IMR-90 (cell line): ENCODE results near the gene ITGAE. TPM values are rescaled to one million over a fixed set of nuclear protein-coding genes. Genes with fewer than 3 reads are reported as not detected.

Experiments
- ATAC-seq: fragments of 200-7000 bp; cut with Tn5 transposase; 2 replicates; pipeline ENCODE4 v1.9.1; 2020; ENCODE audit warnings: low read depth, mild to moderate bottlenecking, moderate library complexity
- BruUV-seq: library from RNA; stranded (reverse); fragments of 400-500 nt; replicated peaks from 2 replicates; lab custom pipeline; 2021; lab: Mats Ljungman, UMichigan
- CTCF ChIA-PET: fragments of 300-600 bp; formaldehyde crosslinking; extraction: SDS; loops from one replicate; lab custom pipeline; 2021; ENCODE audit warnings: antibody characterized with exemption; lab: Yijun Ruan, JAX
- POLR2A ChIA-PET: fragments of 300-600 bp; sonication (Branson Sonifier 250); formaldehyde crosslinking; loops from one replicate; lab custom pipeline; 2022; ENCODE audit warnings: antibody characterized with exemption; ENCODE audit not compliant: unreplicated experiment; lab: Charles Lee
- DNase-seq: peaks from one replicate; pipeline ENCODE4 v3.0.0; 2013
- H2AFZ ChIP-seq: replicated peaks from 2 replicates; pipeline ENCODE3; 2013; ENCODE audit warnings: low read length, mild to moderate bottlenecking; ENCODE audit not compliant: poor library complexity
- H2AK5ac ChIP-seq: 2 replicates; pipeline ENCODE4 v1.6.1; 2013; ENCODE audit warnings: low read depth, low read length, inconsistent platforms
- H2AK9ac ChIP-seq: replicated peaks from 2 replicates; pipeline ENCODE3; 2013; ENCODE audit warnings: mild to moderate bottlenecking, low read depth, low read length, moderate library complexity; ENCODE audit not compliant: poor library complexity
- H2BK120ac ChIP-seq: 2 replicates; pipeline ENCODE4 v1.6.1; 2013; ENCODE audit warnings: low read depth, low read length, inconsistent platforms
- H2BK15ac ChIP-seq: 3 replicates; pipeline ENCODE4 v1.6.1; 2013; ENCODE audit warnings: low read depth, low read length, inconsistent platforms
- H2BK20ac ChIP-seq: 2 replicates; pipeline ENCODE4 v1.6.1; 2013; ENCODE audit warnings: low read depth, mild to moderate bottlenecking, inconsistent platforms, low read length, moderate library complexity
- H2BK5ac ChIP-seq: 2 replicates; pipeline ENCODE4 v1.6.1; 2013; ENCODE audit warnings: mild to moderate bottlenecking, low read depth, low read length, inconsistent platforms; ENCODE audit not compliant: poor library complexity, severe bottlenecking
- H3K14ac ChIP-seq: replicated peaks from 2 replicates; pipeline ENCODE4 v1.6.1; 2013; ENCODE audit warnings: low read depth, low read length, inconsistent platforms
- H3K18ac ChIP-seq: 2 replicates; pipeline ENCODE4 v1.6.1; 2013; ENCODE audit warnings: low read depth, low read length, control low read depth
- H3K23ac ChIP-seq: 2 replicates; pipeline ENCODE4 v1.6.1; 2013; ENCODE audit warnings: low read depth, low read length, inconsistent platforms
- H3K27ac ChIP-seq: 2 replicates; pipeline ENCODE4 v1.5.1; 2013; ENCODE audit warnings: mild to moderate bottlenecking, control low read depth, low read length; ENCODE audit not compliant: insufficient read depth
- H3K27me3 ChIP-seq: 2 replicates; pipeline ENCODE4 v1.6.1; 2013; ENCODE audit warnings: low read length; ENCODE audit not compliant: control insufficient read depth, insufficient read depth
- H3K36me3 ChIP-seq: 2 replicates; pipeline ENCODE4 v1.6.1; 2013; ENCODE audit warnings: low read length, mixed read lengths; ENCODE audit not compliant: control insufficient read depth, insufficient read depth
- H3K4ac ChIP-seq: 2 replicates; pipeline ENCODE4 v1.6.1; 2013; ENCODE audit warnings: low read depth, low read length, inconsistent platforms
- H3K4me1 ChIP-seq: 2 replicates; pipeline ENCODE4 v1.6.1; 2013; ENCODE audit warnings: low read length, mixed read lengths; ENCODE audit not compliant: control insufficient read depth, insufficient read depth
- H3K4me2 ChIP-seq: 2 replicates; pipeline ENCODE4 v1.6.1; 2013; ENCODE audit warnings: low read depth, mild to moderate bottlenecking, control low read depth, low read length, moderate library complexity
- H3K4me3 ChIP-seq: 2 replicates; pipeline ENCODE4 v1.5.1; 2013; ENCODE audit warnings: low read depth, mild to moderate bottlenecking, control low read depth, low read length, moderate library complexity; ENCODE audit not compliant: insufficient read depth
- H3K56ac ChIP-seq: 2 replicates; pipeline ENCODE4 v1.6.1; 2013; ENCODE audit warnings: low read length, inconsistent platforms; ENCODE audit not compliant: insufficient read depth; ENCODE audit errors: extremely low read depth
- H3K79me1 ChIP-seq, 2 experiments: 2 replicates each; pipeline ENCODE4 v1.6.1; 2013; ENCODE audit warnings: low read length in 2 of 2, inconsistent platforms in 1 of 2, low read depth in 1 of 2
- H3K9ac ChIP-seq: 2 replicates; pipeline ENCODE4 v1.6.1; 2013; ENCODE audit warnings: low read depth, low read length, control low read depth
- H3K9me1 ChIP-seq: 2 replicates; pipeline ENCODE4 v1.6.1; 2013; ENCODE audit warnings: low read length, inconsistent platforms; ENCODE audit not compliant: insufficient read depth
- H3K9me3 ChIP-seq: 2 replicates; pipeline ENCODE4 v1.6.1; 2013; ENCODE audit warnings: low read length; ENCODE audit not compliant: control insufficient read depth, insufficient read depth
- H4K20me1 ChIP-seq: 2 replicates; pipeline ENCODE4 v1.6.1; 2013; ENCODE audit warnings: low read length, inconsistent platforms; ENCODE audit not compliant: insufficient read depth
- H4K5ac ChIP-seq: 2 replicates; pipeline ENCODE4 v1.6.1; 2013; ENCODE audit warnings: mild to moderate bottlenecking, low read depth, low read length, control low read depth
- H4K8ac ChIP-seq, 2 experiments: 2 replicates each; pipeline ENCODE4 v1.6.1; 2013; ENCODE audit warnings: low read depth in 2 of 2, low read length in 2 of 2, control low read depth in 1 of 2, inconsistent platforms in 1 of 2
- H4K91ac ChIP-seq: 2 replicates; pipeline ENCODE4 v1.6.1; 2013; ENCODE audit warnings: low read depth, low read length, inconsistent platforms; ENCODE audit not compliant: insufficient read depth
- MAZ ChIP-seq: IDR thresholded peaks from 2 replicates; pipeline ENCODE4 v1.6.1; 2012; ENCODE audit warnings: low read depth, mild to moderate bottlenecking, low read length, improper control_type of control experiment, moderate library complexity, borderline replicate concordance
- MXI1 ChIP-seq: IDR thresholded peaks from 2 replicates; pipeline ENCODE4 v1.6.1; 2012; ENCODE audit warnings: low read depth, mild to moderate bottlenecking, low read length, moderate library complexity, borderline replicate concordance
- NFE2L2 ChIP-seq: fragments of 150-350 bp; IDR thresholded peaks from 2 replicates; pipeline ENCODE4 v1.6.1; 2016; ENCODE audit warnings: low read depth, mild to moderate bottlenecking, low read length
- RAD21 ChIP-seq: IDR thresholded peaks from 2 replicates; pipeline ENCODE4 v1.6.1; 2012; ENCODE audit warnings: low read length, improper control_type of control experiment
- SMC3 ChIP-seq: fragments of 150-350 bp; IDR thresholded peaks from 2 replicates; pipeline ENCODE4 v1.6.1; 2016; ENCODE audit warnings: low read depth, mild to moderate bottlenecking, antibody characterized with exemption, low read length, moderate library complexity
- WGBS, 2 experiments: methylation state at CpG; one replicate each; pipeline versions ENCODE4 v1.1.5 to v1.1.7; 2013; ENCODE audit warnings: missing lambda C conversion rate in 2 of 2; ENCODE audit not compliant: insufficient read length in 1 of 2; ENCODE audit errors: extremely low coverage in 2 of 2; 5-methylcytosine and 5-hydroxymethylcytosine counted together
- dilution Hi-C: fragments of 300-500 bp; cut with HindIII; formaldehyde crosslinking; loops from one replicate; pipeline ENCODE4 v1.14.3; 2018; ENCODE audit warnings: low sequenced_read_pairs; ENCODE audit not compliant: unreplicated experiment
- in situ Hi-C: fragments of 300-500 bp; cut with MboI; formaldehyde crosslinking; loops from 3 replicates; pipeline ENCODE4 v1.14.3; 2019; ENCODE audit warnings: low sequenced_read_pairs, inconsistent platforms, mixed read lengths
- intact Hi-C: fragments of 100-400 bp; cut with micrococcal nuclease; formaldehyde crosslinking; loops from 2 replicates; pipeline ENCODE4 v1.10.0; 2022
- polyA plus RNA-seq, 3 experiments: library from polyadenylated mRNA; depleted of rRNA; stranded (reverse); fragments of >200 nt; gene quantifications; 2 replicates each; pipeline ENCODE4 v1.2.3, GENCODE V29; 2012; ENCODE audit warnings: low replicate concordance in 1 of 3
- total RNA-seq: library from RNA; depleted of rRNA; stranded (reverse); fragments of >200 nt; gene quantifications from 2 replicates; pipeline ENCODE4 v1.2.3, GENCODE V29; 2012

ITGAE gene
- total and polyA plus RNA-seq, 2 of the 4 experiments (the other 2 are of a cell fraction), result 54.1 to 60.8 TPM

GRCh38 chr17:3755335-3756030, 45.5 kb downstream of the ITGAE start:
- ATAC-seq, result no peak
- in situ Hi-C loops, result no loop called here
- BruUV-seq, result no TSS peak

More at GRCh38 chr17:3755335-3756030, 45.5 kb downstream of the ITGAE start:
- H2AK9ac ChIP-seq, result no peak overlapping the region
- DNase-seq, result no peak
- TF ChIP-seq MAZ (no peak), MXI1 (no peak), NFE2L2 (no peak), SMC3 (no peak), RAD21 (no peak)
- H2BK5ac ChIP-seq, result no peak overlapping the region
- H2BK120ac ChIP-seq, result no peak overlapping the region
- intact Hi-C loops, result no loop called here
- no peaks in the 10 kb centered on the region for H3K79me1 ChIP-seq
- no peak overlapping the region for H4K91ac ChIP-seq
- no peak overlapping the region for H2AFZ ChIP-seq
- no peak overlapping the region for H3K18ac ChIP-seq
- no peak overlapping the region for H3K56ac ChIP-seq
- H3K36me3 ChIP-seq, result no peaks in the 10 kb centered on the region
- no peak overlapping the region for H4K8ac ChIP-seq
- H3K9ac ChIP-seq, result no peak overlapping the region
- H3K9me3 ChIP-seq, result peaks cover 11% of the 10 kb centered on the region
- peaks cover 41% of the 10 kb centered on the region for H3K27me3 ChIP-seq
- H3K23ac ChIP-seq, result no peak overlapping the region
- H3K4me3 ChIP-seq, result no peak overlapping the region
- no peak overlapping the region for H3K27ac ChIP-seq
- ChIA-PET POLR2A (no interaction called here), CTCF (no interaction called here)
- H2BK20ac ChIP-seq, result no peak overlapping the region
- no peak overlapping the region for H3K14ac ChIP-seq
- dilution Hi-C loops, result no loop called here
- no peaks in the 10 kb centered on the region for H3K9me1 ChIP-seq
- no peak overlapping the region for H4K5ac ChIP-seq
- no peak overlapping the region for H2BK15ac ChIP-seq
- no peaks in the 10 kb centered on the region for H3K4me1 ChIP-seq
- no peak overlapping the region for H3K4me2 ChIP-seq
- H2AK5ac ChIP-seq, result no peak overlapping the region
- no peaks in the 10 kb centered on the region for H4K20me1 ChIP-seq
- 31% methylated on average over 6 of the region's 20 CpGs; no CpG with 5 or more reads in 1 of the 2 experiments for WGBS, 2 experiments
- no peak overlapping the region for H3K4ac ChIP-seq
